Peyer's patch (tissue), 4 donors: Measurements from ENCODE around the gene TMEM52B. TPM values are rescaled to one million over a fixed set of nuclear protein-coding genes. Genes with fewer than 3 reads are reported as not detected.

Experiments used
- DNase-seq, 3 donors: peaks; one replicate each; pipeline ENCODE4 v3.0.0-alpha.2; 2017 to 2019
- H3K27ac ChIP-seq, 4 donors: fragments of 200-600 bp; sonication (generic); one replicate each; pipeline ENCODE4 v1.5.1; 2016 to 2019
- H3K27me3 ChIP-seq, 2 donors: fragments of 200-600 bp; sonication (generic); one replicate each; pipeline ENCODE4 v1.5.1; 2019
- H3K36me3 ChIP-seq, 3 donors: fragments of 200-600 bp; sonication (generic); one replicate each; pipeline ENCODE4 v1.5.1; 2016 to 2019
- H3K4me1 ChIP-seq, 4 donors: fragments of 200-600 bp; sonication (generic); one replicate each; pipeline ENCODE4 v1.5.1; 2016 to 2019
- H3K4me3 ChIP-seq, 4 donors: fragments of 200-600 bp; sonication (generic); 1 replicate in 3 of 4; 2 replicates in 1 of 4; pipeline ENCODE4 v1.5.1; 2016 to 2019; ENCODE audit warnings: mild to moderate bottlenecking in 1 of 4
- H3K9me3 ChIP-seq, 4 donors: fragments of 200-600 bp; sonication (generic); one replicate each; pipeline ENCODE4 v1.5.1; 2016 to 2019; ENCODE audit warnings: mild to moderate bottlenecking in 1 of 4
- POLR2A ChIP-seq, 2 donors: fragments of 450-650 bp; IDR thresholded peaks; one replicate each; pipeline ENCODE4 v1.5.1; 2017; ENCODE audit warnings: antibody characterized with exemption in 2 of 2, mild to moderate bottlenecking in 2 of 2, moderate library complexity in 2 of 2
- total RNA-seq, 4 donors: library from RNA; depleted of rRNA; stranded (reverse); fragments of >200 nt; gene quantifications; one replicate each; pipeline ENCODE4 v1.1.0, GENCODE V29; 2016
- TF ChIP-seq, protein P1 (sequence below), 6 experiments: fragments of 450-650 bp in 4 of 6; fragments of 200-600 bp in 2 of 6; sonication (generic) in 1 of 6; IDR thresholded peaks; one replicate each; pipeline ENCODE4 v1.5.1; 2017 to 2019; ENCODE audit warnings: antibody characterized with exemption in 6 of 6, mild to moderate bottlenecking in 3 of 6, moderate library complexity in 1 of 6

TMEM52B gene
- total RNA-seq, 4 donors from 2014 or later: not detected

DNA sequence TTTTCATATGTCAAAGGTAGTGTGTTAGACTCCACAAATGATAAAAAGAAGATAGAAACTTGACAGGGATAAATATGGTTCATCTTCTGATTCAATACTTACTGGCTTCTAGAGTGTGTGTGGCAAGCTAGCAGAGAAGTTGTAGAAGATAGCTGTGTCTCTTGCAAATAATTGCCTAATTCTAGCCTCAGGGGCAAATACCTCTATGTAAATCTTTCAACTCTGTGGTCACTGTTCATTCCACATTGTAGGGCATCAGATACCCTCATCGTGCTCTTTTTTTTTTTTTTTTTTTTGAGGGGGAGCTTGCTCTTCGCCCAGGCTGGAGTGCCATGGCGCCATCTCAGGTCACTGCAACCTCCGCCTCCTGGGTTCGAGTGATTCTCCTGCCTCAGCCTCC is 8.6 kb upstream of the TMEM52B start:
- no peak overlapping the region for H3K27ac ChIP-seq

DNA sequence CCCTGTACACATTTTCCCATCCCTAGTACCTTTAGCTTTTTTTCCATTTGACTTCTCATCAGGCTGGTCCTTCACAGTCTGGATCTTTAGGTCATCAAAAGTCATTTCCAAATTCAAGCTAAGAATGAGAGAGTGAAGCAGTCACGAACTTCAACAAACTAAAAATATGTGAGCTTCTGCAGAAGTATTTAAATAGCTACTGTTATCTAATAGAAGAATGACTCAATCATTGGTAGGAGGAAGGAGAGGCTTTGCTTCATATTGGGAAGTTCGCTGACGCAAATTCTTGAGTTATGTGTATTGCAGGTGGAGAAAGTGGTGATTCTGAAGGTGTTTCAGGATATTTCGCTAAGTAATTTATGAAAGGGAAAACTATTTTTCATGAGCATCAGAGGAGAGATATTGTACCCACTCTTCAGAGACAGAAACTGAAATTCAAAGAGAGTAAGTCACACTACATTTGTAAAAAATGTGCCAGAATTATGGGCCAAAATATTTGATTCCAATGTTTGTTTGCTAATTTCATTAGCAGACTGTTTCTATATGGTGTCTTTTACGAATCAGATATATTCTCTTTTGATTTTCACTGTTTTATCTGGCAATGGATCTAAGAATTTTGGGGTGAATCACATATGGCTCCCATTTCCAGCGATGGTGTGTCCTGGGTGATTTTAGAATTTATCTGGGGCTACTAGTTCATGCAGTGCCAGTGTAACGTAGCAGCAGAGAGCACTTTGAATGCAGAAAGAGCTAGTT is 6.7 kb upstream of the TMEM52B start, which contains the start of gene OLR1:
OLR1 (minus strand) TSS at position 160 of the 756 bp plus-strand sequence; CDS start at position 105, 55 bp downstream.
- Histone ChIP-seq H3K9me3 (no peaks in the 10 kb centered on the region), H3K4me3 (no peak within 1 kb of the TSS), H3K27me3 (no peaks in the 10 kb centered on the region), H3K36me3 (no peaks in the 10 kb centered on the region), H3K27ac (no peak within 1 kb of the TSS), H3K4me1 (no peaks in the 10 kb centered on the region)
- DNase-seq: no peak
- no peak for TF ChIP-seq POLR2A (IDR thresholded peaks at IDR 0.05)
- TF ChIP-seq, protein P1, sequence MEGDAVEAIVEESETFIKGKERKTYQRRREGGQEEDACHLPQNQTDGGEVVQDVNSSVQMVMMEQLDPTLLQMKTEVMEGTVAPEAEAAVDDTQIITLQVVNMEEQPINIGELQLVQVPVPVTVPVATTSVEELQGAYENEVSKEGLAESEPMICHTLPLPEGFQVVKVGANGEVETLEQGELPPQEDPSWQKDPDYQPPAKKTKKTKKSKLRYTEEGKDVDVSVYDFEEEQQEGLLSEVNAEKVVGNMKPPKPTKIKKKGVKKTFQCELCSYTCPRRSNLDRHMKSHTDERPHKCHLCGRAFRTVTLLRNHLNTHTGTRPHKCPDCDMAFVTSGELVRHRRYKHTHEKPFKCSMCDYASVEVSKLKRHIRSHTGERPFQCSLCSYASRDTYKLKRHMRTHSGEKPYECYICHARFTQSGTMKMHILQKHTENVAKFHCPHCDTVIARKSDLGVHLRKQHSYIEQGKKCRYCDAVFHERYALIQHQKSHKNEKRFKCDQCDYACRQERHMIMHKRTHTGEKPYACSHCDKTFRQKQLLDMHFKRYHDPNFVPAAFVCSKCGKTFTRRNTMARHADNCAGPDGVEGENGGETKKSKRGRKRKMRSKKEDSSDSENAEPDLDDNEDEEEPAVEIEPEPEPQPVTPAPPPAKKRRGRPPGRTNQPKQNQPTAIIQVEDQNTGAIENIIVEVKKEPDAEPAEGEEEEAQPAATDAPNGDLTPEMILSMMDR (IDR thresholded peaks at IDR 0.05): no peak

More for the DNA sequence above, 8.6 kb upstream of the TMEM52B start:
- Histone ChIP-seq H3K36me3 (no peaks in the 10 kb centered on the region), H3K27me3 (no peaks in the 10 kb centered on the region), H3K4me1 (no peaks in the 10 kb centered on the region), H3K4me3 (no peak overlapping the region), H3K9me3 (no peaks in the 10 kb centered on the region)
- no peak for DNase-seq
- TF ChIP-seq, protein P1 (IDR thresholded peaks at IDR 0.05): no peak
- TF ChIP-seq POLR2A (IDR thresholded peaks at IDR 0.05): no peak

DNA sequence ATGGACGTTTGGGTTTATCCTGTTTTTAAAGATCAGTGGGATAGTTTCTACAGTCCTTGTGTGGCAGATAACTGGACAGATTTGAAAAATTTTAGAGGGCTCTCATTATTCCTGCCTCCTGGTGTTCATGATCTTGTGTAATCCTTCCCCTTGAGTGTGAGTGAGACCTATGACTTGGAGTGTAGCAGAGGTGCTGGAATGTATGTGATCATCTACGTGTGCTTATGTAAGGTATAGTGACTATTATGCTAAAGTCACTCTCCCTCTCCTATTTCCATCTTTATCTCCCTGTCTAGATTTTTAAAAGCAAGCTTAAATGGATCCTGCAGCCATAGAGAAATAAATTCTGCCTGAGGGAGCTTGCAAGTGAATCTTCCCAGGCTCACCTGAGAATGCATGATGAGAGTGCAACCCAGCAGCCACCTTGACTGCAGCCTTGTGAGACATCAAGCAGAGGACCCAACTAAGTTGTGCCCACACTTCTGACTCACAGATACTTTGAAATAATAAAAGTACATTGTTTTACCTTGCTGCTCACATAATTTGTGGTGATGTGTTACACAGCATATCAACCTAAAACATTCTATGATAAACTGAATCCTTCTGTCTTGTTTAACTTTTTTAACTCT is 3.7 kb upstream of the TMEM52B start:
- Histone ChIP-seq H3K36me3 (no peaks in the 10 kb centered on the region), H3K4me1 (no peaks in the 10 kb centered on the region), H3K9me3 (no peaks in the 10 kb centered on the region), H3K4me3 (no peak overlapping the region), H3K27ac (peak overlapping the region in 1 of 4 donors; percentile 4), H3K27me3 (no peaks in the 10 kb centered on the region)
- TF ChIP-seq, protein P1 (IDR thresholded peaks at IDR 0.05): no peak
- TF ChIP-seq POLR2A (IDR thresholded peaks at IDR 0.05): no peak
- no peak for DNase-seq

DNA sequence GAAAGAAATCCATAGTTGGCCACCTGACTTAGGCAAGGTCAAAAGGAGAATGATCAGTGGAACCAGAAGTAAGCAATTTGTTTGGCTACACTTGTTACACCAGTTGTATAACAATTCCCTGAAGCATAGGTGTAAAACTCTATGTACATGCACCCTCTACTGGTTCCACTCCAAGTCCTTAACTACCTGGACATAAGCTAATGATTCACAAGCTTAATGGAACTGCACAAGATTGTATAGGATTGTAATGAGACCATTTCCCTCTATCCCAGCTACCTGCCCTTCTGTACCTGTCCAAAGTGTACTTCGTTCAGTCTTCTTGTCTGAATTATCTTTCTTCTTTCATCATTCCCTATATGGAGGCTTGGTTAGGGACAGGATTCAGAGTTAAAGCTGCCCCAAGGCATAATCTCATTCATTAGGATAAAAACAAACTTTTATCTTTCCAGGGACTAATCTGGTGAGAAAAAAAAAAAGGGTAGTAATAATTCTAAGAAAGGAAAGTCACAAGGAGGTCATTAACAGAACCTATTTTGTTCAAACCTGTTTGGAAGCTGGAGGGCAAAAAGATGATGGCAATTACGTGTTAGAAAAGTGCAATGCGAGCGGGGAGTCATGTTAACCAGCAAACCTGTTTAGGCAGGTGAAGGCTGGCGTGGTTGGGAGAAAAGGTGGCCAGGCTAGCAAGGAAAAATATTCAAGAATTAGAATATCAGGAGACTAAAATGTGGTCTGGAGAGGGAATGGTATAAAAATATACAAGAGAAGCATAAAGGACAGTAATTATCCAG is 2.8 kb upstream of the TMEM52B start:
- DNase-seq: no peak
- Histone ChIP-seq H3K9me3 (no peaks in the 10 kb centered on the region), H3K4me3 (no peak overlapping the region), H3K27me3 (no peaks in the 10 kb centered on the region), H3K27ac (peak overlapping the region in 1 of 4 donors; percentile 4), H3K36me3 (no peaks in the 10 kb centered on the region), H3K4me1 (no peaks in the 10 kb centered on the region)
- TF ChIP-seq, protein P1 (IDR thresholded peaks at IDR 0.05): peak in 3 of 6 experiments; percentile 40 to 55 (median 54)
- TF ChIP-seq POLR2A (IDR thresholded peaks at IDR 0.05): no peak

DNA sequence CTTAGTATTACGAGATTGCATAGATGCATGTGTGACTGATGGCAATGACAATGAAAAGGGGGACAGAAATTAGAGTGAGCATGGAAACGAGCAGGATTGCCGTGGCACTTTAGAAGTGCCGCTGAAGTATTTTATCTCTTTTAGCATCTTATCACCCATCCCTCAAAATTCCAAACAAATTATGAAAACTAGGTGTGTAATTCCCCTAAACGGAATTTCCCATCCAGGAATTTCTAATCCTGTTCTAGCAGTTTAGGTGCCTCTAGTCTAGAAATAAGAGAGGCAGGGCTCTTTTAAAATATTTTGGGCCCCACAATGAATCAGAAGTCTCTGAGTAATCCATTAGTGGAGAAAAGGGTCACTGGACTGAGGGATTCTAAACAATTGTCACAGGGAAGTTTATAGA is 947 bp downstream of the TMEM52B start:
- H3K27ac ChIP-seq: no peak overlapping the region
- H3K9me3 ChIP-seq: no peaks in the 10 kb centered on the region
- no peak for TF ChIP-seq POLR2A (IDR thresholded peaks at IDR 0.05)
- no peaks in the 10 kb centered on the region for H3K36me3 ChIP-seq
- no peak overlapping the region for H3K4me3 ChIP-seq
- no peaks in the 10 kb centered on the region for H3K4me1 ChIP-seq
- DNase-seq: no peak
- H3K27me3 ChIP-seq: no peaks in the 10 kb centered on the region
